Fibroblast of pulmonary artery (primary cell): Measurements from ENCODE around the gene TGM2.

Experiments
- DNase-seq: peaks from one replicate; pipeline ENCODE4 v3.0.0-alpha.2; 2010; ENCODE audit warnings: low read depth
- H3K4me3 ChIP-seq: replicated peaks from 2 replicates; pipeline ENCODE4 v1.5.1; 2011; ENCODE audit warnings: low read depth, mild to moderate bottlenecking, control low read depth, low read length, moderate library complexity
- TF ChIP-seq, protein P1 (sequence below): IDR thresholded peaks from 2 replicates; pipeline ENCODE4 v1.5.1; 2011; ENCODE audit warnings: mild to moderate bottlenecking, control low read depth, low read length, inconsistent platforms; ENCODE audit errors: missing control alignments

The TGM2 gene

DNA sequence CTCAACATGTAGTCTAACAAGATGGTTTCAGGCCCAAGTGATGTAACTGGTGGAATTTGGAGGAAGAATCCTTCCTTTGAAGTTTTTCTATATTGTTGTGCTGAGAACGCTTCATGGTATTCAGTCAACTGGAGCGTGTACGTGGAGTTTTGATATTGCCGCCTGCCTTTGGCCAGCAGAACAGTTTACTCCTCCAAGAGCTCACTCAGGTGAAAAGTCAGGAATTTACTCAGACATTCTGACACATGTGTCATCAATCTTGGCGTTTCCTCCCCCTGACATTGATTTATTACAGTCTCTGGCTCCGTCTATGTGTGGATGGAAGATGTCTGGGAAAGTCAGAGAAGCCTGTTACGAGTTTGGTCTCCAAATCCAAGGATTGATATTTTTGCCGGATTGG, 19.0 kb upstream of the TGM2 start:
- H3K4me3 ChIP-seq = no peak overlapping the region
- TF ChIP-seq, protein P1, sequence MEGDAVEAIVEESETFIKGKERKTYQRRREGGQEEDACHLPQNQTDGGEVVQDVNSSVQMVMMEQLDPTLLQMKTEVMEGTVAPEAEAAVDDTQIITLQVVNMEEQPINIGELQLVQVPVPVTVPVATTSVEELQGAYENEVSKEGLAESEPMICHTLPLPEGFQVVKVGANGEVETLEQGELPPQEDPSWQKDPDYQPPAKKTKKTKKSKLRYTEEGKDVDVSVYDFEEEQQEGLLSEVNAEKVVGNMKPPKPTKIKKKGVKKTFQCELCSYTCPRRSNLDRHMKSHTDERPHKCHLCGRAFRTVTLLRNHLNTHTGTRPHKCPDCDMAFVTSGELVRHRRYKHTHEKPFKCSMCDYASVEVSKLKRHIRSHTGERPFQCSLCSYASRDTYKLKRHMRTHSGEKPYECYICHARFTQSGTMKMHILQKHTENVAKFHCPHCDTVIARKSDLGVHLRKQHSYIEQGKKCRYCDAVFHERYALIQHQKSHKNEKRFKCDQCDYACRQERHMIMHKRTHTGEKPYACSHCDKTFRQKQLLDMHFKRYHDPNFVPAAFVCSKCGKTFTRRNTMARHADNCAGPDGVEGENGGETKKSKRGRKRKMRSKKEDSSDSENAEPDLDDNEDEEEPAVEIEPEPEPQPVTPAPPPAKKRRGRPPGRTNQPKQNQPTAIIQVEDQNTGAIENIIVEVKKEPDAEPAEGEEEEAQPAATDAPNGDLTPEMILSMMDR = no peak
- no peak for DNase-seq

DNA sequence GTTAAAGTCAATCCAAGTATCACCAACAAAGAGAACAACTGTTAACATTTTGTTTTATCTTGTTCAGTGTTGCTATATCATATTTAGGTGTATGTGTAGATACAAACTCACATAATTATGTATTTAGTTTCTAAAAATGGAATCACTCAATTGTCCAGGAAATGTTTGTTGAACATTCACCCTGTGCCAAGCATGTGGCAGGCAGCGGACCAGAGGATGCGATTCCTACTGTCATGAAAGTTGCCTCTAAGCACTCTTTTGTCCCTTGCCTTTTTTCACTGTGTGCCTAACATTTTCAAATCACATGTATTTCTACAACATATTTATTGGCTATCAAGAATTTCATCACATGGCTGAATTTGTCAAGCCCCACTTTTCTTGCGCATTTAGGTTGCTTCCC, 16.9 kb upstream of the TGM2 start:
- H3K4me3 ChIP-seq = no peak overlapping the region
- TF ChIP-seq, protein P1 = no peak
- no peak for DNase-seq

DNA sequence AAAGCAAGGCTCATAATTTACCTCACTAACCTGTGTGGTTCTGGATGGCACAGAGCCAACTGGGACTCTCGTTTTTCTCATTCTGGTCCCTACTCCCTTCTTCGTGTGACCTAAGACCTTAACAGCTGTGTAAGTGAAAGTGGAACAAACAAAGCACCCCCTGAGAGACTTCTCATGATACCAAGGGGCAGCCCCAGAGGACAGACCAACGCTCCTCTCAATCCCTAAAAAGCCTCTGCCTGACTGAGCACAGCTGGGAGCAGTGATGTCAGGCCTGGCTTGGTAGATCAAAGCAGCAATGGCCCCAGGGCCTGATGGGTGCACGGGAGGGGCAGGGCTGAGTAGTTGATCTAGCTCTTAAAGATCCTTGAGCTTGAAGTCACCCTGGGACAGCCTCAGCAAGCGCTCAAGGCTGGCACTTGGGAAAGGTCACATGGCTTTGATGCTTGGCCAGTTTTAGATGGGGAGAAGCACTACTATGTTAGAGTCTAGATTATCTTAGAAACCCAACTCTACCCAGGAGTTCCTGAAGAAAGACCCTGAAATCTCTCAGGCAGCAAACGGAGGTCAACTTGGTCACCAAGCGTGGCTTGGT, 16.2 kb upstream of the TGM2 start:
- DNase-seq = no peak
- TF ChIP-seq, protein P1 = no peak
- H3K4me3 ChIP-seq = no peak overlapping the region

DNA sequence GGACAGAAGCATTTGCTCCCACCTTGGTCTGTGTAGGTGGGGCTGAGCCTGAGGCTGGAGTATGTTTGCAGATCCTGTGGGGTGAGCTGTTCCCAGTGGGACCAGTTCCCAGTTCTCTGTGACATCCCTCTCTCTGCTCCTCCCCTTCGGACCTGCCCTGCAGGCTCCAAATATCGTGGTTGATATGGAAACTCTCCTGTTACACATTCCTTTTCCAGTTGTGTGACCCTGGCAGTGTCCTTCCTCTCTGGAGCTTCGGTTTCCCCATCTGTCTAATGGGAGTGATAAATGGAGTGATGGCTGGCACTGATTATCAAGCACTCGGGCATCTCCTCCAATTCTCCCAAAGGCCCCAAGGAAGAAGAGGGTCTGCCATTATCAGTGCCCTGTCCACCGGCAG, 15.7 kb upstream of the TGM2 start:
- DNase-seq = no peak
- H3K4me3 ChIP-seq = no peak overlapping the region
- TF ChIP-seq, protein P1 = no peak

DNA sequence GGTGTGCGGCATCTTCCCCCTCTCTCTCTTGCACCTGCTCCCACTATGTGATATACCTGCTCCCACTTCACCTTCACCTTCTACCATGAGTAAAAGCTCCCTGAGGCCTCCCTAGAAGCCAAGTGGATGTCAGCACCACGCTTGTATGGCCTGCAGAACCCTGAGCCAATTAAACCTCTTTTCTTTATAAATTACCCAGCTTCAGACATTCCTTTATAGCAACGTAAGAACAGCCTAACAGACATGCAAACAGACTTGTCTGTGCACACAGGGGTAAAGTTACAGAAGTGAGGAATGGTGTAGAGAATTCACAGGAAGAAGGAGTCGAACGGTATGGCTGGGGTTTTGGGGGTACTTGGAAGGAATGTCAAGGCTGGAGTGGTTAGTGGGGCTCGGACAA, 14.8 kb upstream of the TGM2 start:
- TF ChIP-seq, protein P1 = no peak
- no peak for DNase-seq
- H3K4me3 ChIP-seq = no peak overlapping the region

DNA sequence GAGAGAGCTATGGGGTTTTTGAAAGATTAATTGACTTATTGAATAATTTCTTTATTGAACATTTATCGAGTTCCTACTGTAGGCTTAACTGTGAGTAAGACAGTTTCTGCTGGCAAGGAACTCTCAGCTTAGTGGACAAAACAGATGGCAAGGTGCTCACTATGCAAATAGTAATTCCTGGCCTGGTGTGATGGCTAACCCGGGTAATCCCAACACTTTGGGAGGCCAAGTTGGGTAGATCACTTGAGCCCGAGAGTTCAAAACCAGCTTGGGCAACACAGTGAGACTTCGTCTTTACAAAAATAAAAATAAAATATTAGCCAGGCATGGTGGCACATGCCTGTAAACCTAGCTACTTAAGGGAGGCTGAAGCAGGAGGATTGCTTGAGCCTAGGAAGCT, 13.5 kb upstream of the TGM2 start:
- no peak for DNase-seq
- TF ChIP-seq, protein P1 = no peak
- no peak overlapping the region for H3K4me3 ChIP-seq

- DNase-seq = no peak
- TF ChIP-seq, protein P1 = no peak
Measured at GRCh38 chr20:38178065-38178491, 13.0 kb upstream of the TGM2 start.

More at GRCh38 chr20:38178065-38178491, 13.0 kb upstream of the TGM2 start:
- H3K4me3 ChIP-seq = no peak overlapping the region
